K562 (cell line): ENCODE results near the gene XYLB. TPM values are rescaled to one million over a fixed set of nuclear protein-coding genes. Genes with fewer than 3 reads are reported as not detected.

Experiments used
- AFF4 ChIP-seq: sonication (generic); formaldehyde crosslinking; IDR thresholded peaks from 2 replicates; pipeline ENCODE4 v1.8.0; 2023; ENCODE audit warnings: mild to moderate bottlenecking, missing genetic modification reagents
- CBFA2T3 ChIP-seq: fragments of 450-650 bp; IDR thresholded peaks from 2 replicates; pipeline ENCODE4 v1.6.1; 2017
- HDAC1 ChIP-seq, 2 experiments: fragments of 450-650 bp; IDR thresholded peaks; 2 replicates each; pipeline ENCODE4 v1.6.1; 2016 to 2017; ENCODE audit warnings: inconsistent platforms in 1 of 2, mild to moderate bottlenecking in 1 of 2, moderate library complexity in 1 of 2
- HDAC2 ChIP-seq: fragments of 450-650 bp; IDR thresholded peaks from 2 replicates; pipeline ENCODE4 v1.6.1; 2016; ENCODE audit warnings: mild to moderate bottlenecking
- HMGN3 ChIP-seq: IDR thresholded peaks from 2 replicates; pipeline ENCODE4 v1.6.1; 2011; ENCODE audit warnings: borderline replicate concordance, low read depth, mild to moderate bottlenecking, mixed read lengths, low read length; ENCODE audit not compliant: insufficient read length; ENCODE audit errors: extremely low read depth
- KDM5B ChIP-seq: fragments of 200-600 bp; sonication (generic); IDR thresholded peaks from 2 replicates; pipeline ENCODE4 v1.6.1; 2012; ENCODE audit warnings: low read depth, mild to moderate bottlenecking, moderate library complexity, low read length, control low read depth, inconsistent platforms; ENCODE audit not compliant: insufficient replicate concordance
- L3MBTL2 ChIP-seq: fragments of 450-650 bp; IDR thresholded peaks from 2 replicates; pipeline ENCODE4 v1.6.1; 2016; ENCODE audit warnings: mild to moderate bottlenecking, moderate library complexity
- LEF1 ChIP-seq: fragments of 450-650 bp; IDR thresholded peaks from 2 replicates; pipeline ENCODE4 v1.6.1; 2016; ENCODE audit warnings: mild to moderate bottlenecking
- NFIC ChIP-seq: fragments of 450-650 bp; IDR thresholded peaks from 2 replicates; pipeline ENCODE4 v1.6.1; 2017; ENCODE audit warnings: mild to moderate bottlenecking, inconsistent platforms
- NR2C1 ChIP-seq, 2 experiments: fragments of 450-650 bp; IDR thresholded peaks; 2 replicates each; pipeline ENCODE4 v1.6.1; 2017; ENCODE audit warnings: mild to moderate bottlenecking in 2 of 2, antibody characterized with exemption in 1 of 2, inconsistent platforms in 1 of 2, missing compliant biosample characterization in 1 of 2, missing genetic modification characterization in 1 of 2
- RAD51 ChIP-seq: fragments of 450-650 bp; IDR thresholded peaks from 2 replicates; pipeline ENCODE4 v1.7.1; 2016; ENCODE audit warnings: low read depth, mild to moderate bottlenecking, borderline replicate concordance
- SLC30A9 ChIP-seq: fragments of 250-450 bp; sonication (Bioruptor Pico); IDR thresholded peaks from 2 replicates; pipeline ENCODE4 v1.8.0; 2022; ENCODE audit warnings: mild to moderate bottlenecking, moderate library complexity
- SOX6 ChIP-seq: fragments of 450-650 bp; IDR thresholded peaks from 2 replicates; pipeline ENCODE4 v1.6.1; 2014; ENCODE audit warnings: mild to moderate bottlenecking
- SP2 ChIP-seq: IDR thresholded peaks from 2 replicates; pipeline ENCODE4 v1.6.1; 2011; ENCODE audit warnings: mild to moderate bottlenecking, low read depth, low read length, moderate library complexity; ENCODE audit not compliant: poor library complexity, severe bottlenecking; ENCODE audit errors: extremely low read depth
- SPI1 ChIP-seq: IDR thresholded peaks from 2 replicates; pipeline ENCODE4 v1.6.1; 2011; ENCODE audit warnings: low read depth, low read length, control low read depth, borderline replicate concordance
- TCF3 ChIP-seq: sonication (generic); formaldehyde crosslinking; IDR thresholded peaks from 2 replicates; pipeline ENCODE4 v1.4.0; 2020; ENCODE audit warnings: mild to moderate bottlenecking, missing genetic modification reagents
- ZNF311 ChIP-seq: fragments of 250-450 bp; sonication (Bioruptor Pico); IDR thresholded peaks from 2 replicates; pipeline ENCODE4 v1.4.0; 2020; ENCODE audit warnings: mild to moderate bottlenecking, moderate library complexity
- ZNF449 ChIP-seq: fragments of 250-450 bp; sonication (Bioruptor Pico); IDR thresholded peaks from 2 replicates; pipeline ENCODE4 v1.8.0; 2022; ENCODE audit warnings: moderate library complexity, mild to moderate bottlenecking, inconsistent platforms
- ZNF511 ChIP-seq: sonication (generic); formaldehyde crosslinking; IDR thresholded peaks from 2 replicates; pipeline ENCODE4 v1.8.0; 2022; ENCODE audit warnings: mild to moderate bottlenecking, missing genetic modification reagents
- ZNF583 ChIP-seq: fragments of 250-450 bp; sonication (Bioruptor Pico); IDR thresholded peaks from 2 replicates; pipeline ENCODE4 v1.4.0; 2020
- ZNF785 ChIP-seq: fragments of 250-450 bp; sonication (Bioruptor Pico); IDR thresholded peaks from 2 replicates; pipeline ENCODE4 v1.4.0; 2020; ENCODE audit warnings: mild to moderate bottlenecking
- polyA plus RNA-seq, 8 experiments: library from polyadenylated mRNA; depleted of rRNA in 4 of 8; stranded (reverse) in 5 of 8; unstranded in 3 of 8; fragments of >200 nt; fragmentation: Nextera tagmentation in 2 of 8; fragmentation: Illumina TruSeq in 1 of 8; extraction: Ambion mirVana in 2 of 8; extraction: Trizol in 1 of 8; gene quantifications; 2 replicates each; pipeline versions ENCODE4 v1.2.1 to v1.2.3, GENCODE V29; 2011 to 2014; ENCODE audit warnings: inconsistent platforms in 1 of 8, missing spikeins in 1 of 8
- total RNA-seq, 7 experiments: library from RNA; depleted of rRNA in 6 of 7; stranded (reverse); fragments of >200 nt in 6 of 7; fragmentation: Illumina TruSeq in 2 of 7; extraction: Trizol in 2 of 7; gene quantifications; 2 replicates each; pipeline versions ENCODE4 v1.2.1 to v1.2.3, GENCODE V29; 2011 to 2021; ENCODE audit warnings: low replicate concordance in 1 of 7
- TF ChIP-seq, protein P1 (sequence below): fragments of 450-650 bp; IDR thresholded peaks from 2 replicates; pipeline ENCODE4 v1.6.1; 2017; ENCODE audit warnings: mild to moderate bottlenecking, moderate library complexity

Gene XYLB
- total and polyA plus RNA-seq, 9 of the 15 experiments (the other 6 are each of a cell fraction or from before 2014, with no cell fraction given), result 4.0 to 20.2 (median 13.2) TPM

- TF ChIP-seq AFF4 (CRISPR knock-in tag) (peak; percentile 90), CBFA2T3 (peak; percentile 18; the same call in 1 of the 2 replicates), L3MBTL2 (peak; percentile 99), SP2 (no peak), ZNF311 (CRISPR knock-in tag) (peak; percentile 36; the same call in 1 of the 2 replicates), ZNF785 (CRISPR knock-in tag) (no peak), ZNF511 (CRISPR knock-in tag) (peak; percentile 97), ZNF449 (CRISPR knock-in tag) (no peak), HDAC2 (peak; percentile 28), NR2C1 (IDR thresholded peaks at IDR 0.05) (peak; percentile 88), NR2C1 (tag; IDR thresholded peaks at IDR 0.05) (peak; percentile 90), HMGN3 (peak; percentile 92), TCF3 (peak; percentile 43), HDAC1 (IDR thresholded peaks at IDR 0.05) (peak in 1 of 2 experiments; percentile 98; a peak in 2 of 4 replicates), SLC30A9 (CRISPR knock-in tag) (no peak), SPI1 (no peak), NFIC (peak; percentile 78), RAD51 (peak; percentile 71; the same call in 1 of the 2 replicates), LEF1 (no peak), ZNF583 (0 out of 2 replicates have a peak, but pooled peaks have one; percentile 40), SOX6 (peak; percentile 72), KDM5B (peak; percentile 93)
- TF ChIP-seq, protein P1, sequence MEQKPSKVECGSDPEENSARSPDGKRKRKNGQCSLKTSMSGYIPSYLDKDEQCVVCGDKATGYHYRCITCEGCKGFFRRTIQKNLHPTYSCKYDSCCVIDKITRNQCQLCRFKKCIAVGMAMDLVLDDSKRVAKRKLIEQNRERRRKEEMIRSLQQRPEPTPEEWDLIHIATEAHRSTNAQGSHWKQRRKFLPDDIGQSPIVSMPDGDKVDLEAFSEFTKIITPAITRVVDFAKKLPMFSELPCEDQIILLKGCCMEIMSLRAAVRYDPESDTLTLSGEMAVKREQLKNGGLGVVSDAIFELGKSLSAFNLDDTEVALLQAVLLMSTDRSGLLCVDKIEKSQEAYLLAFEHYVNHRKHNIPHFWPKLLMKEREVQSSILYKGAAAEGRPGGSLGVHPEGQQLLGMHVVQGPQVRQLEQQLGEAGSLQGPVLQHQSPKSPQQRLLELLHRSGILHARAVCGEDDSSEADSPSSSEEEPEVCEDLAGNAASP, result no peak
These were observed at the start of gene XYLB (continued) for GRCh38 chr3:38346587-38347410.
